ENCODE measurements around the gene COL13A1.

Gene COL13A1

DNA sequence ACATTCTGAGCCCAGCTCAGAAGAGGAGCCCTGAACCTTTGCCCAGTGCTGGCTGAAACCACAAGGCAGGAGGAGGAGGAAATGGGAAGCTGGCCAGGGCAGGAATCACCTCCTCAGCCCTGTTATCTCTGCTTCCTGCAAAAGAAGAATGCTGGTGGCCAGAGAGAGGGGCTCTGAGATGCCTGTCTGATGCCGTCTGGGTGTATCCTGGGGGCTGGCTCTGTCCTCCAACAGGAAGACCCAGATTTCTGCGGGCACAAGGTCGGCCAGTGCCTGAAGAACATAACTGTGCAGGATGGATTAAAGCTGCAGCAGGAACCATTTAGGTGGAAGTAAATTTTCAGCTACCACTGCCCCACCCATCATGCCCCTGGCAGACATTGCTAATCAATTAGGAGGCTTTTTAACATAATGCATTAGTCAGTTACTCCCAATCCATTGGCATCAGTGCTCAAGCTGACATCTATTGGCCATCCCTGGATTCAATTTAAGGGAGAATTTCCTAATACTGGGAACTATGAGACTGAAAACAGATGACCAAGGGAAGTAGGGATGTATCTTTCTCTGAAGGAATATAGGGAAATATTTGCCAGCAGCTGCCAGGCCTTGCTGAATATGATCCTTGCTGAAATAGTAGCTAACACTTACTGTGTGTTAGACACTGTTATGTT lies 67.7 kb downstream of the COL13A1 start:
- FAIRE-seq: no peak

DNA sequence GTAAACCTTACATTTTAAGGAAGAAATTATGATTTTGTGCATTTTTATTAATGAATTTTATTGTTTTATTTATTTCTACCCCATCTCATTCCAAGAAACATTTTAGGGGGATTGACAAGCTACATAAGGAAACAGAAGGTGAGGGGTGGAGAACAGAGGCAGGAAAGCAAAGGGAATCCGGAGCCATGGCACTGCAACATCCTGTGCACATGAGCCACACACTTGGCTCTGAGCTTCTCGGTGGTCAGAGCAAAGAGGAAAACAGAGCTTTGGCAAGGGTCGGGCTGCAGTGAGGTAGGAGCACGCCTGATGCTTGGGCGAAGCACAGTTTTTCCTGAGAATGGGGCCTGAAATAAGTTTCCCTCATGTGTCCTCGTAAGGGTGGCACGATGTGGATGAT lies 68.9 kb downstream of the COL13A1 start:
- no peak for FAIRE-seq

DNA sequence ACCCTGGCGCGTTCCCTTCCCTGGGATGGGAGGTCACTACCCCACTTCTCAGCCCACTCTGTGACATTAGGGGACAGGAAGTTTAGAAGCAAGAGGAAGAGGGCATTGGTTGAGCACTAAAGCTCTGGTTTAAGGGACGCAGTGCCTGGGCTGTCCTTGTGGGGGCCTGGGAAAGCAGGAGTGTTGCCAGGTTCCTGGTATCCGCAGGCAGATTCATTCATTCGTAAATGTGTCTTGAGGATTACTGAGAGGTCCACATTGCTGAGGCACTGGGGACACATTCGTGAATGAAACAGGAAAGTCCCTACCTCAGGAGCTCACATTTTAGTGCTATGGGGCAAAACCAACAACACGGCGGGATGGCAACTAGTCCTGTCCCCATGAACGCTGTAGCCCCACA lies 69.4 kb downstream of the COL13A1 start:
- FAIRE-seq: no peak

DNA sequence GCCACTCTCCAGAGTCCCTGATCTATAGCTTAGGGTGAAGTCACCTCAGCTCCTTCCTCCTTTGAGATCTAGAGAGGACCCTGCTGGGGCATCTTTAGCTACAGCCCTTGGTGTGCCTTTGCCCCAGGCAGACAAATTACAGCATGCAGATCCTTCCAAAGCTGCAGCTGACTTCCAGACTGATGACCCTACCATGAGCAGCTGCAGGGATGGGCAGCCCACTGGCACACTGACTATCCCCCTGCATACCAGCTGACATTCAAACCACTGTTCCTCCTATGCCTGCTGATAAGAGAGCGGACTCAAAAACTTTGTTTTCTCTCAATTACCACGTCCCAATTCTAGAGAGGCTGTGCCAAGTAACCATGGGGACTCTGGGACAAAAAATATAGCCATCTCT lies 70.6 kb downstream of the COL13A1 start:
- no peak for FAIRE-seq

DNA sequence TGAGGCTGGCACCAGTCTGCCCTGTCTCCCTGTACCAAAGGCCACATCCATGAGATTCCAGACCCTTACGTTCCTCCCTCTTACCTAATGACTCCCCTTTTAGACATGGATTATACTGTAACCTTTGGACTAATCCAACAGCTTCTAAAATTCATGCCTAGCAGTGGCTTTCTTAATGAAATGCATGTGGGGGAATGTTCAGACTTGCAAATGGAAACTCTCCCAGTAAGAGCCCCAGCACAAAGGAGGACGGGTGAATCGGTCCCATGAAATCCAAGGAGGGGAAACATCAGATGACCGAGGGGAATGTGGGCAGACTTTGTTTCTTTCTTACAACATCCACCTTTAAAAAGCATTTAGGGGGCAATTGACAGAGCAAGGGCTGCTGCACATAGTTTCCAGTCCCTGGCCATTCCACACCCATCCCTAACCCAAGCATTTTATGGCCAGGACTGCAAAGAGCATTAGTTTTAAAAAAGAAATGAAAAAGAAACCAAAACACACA lies 71.5 kb downstream of the COL13A1 start:
- FAIRE-seq: no peak

DNA sequence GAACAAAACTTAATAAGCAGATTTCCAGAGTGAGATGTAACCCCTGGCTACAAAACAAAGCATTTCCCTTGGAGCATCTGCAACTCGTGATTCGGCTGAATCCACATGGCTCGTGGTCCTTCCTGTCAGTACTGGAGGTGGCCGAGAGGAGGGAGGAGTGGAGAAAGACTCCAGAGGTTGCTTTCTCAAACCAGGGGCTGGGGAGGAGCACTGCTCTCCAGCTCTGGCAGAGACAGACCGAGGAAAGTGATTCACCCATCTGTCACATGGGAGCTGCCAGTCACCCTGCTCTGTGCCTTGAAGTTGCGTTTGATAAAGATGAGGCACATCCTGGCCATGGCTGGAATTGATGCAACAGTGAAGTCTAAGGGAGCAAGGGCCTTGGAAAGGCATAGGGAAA lies 72.7 kb downstream of the COL13A1 start:
- FAIRE-seq: no peak

DNA sequence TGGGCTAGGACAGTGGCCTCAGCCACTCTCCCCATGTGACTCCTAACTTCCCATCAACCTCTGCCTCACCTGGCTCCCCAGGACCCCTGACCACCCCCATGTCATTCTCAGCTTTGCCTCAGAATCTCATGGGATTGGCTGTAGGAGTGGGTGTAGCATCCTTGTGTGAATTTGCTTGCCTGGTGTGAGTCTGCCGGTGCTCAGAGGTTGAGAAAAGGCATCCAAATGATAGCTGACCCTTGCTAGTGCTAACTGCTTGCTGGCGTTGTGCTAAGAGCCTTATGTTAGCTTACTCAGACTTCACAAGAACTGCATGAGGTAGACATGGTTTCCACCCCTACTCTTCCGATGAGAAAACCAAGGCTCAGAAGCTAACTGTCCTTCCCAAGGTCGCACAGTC lies 74.2 kb downstream of the COL13A1 start:
- no peak for FAIRE-seq

DNA sequence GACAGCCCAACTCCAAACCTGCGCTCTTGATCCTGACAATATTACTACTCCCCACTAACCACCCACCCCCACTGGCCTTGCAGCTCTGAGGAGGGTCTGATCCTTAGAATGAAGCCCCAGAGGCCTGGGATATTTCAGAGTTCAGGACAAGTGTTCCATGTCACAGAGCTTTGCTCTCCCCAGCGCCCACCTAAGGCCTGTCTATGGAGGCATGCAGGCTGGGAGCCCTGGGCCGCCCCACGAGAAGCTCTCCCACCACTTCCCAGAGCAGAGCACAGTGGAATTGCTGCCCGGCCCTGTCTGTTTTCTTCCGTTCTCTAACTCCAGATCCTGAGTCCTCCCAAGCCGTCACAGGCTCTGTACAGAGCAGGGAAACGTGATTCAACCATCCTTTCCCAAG lies 74.6 kb downstream of the COL13A1 start:
- FAIRE-seq: no peak

DNA sequence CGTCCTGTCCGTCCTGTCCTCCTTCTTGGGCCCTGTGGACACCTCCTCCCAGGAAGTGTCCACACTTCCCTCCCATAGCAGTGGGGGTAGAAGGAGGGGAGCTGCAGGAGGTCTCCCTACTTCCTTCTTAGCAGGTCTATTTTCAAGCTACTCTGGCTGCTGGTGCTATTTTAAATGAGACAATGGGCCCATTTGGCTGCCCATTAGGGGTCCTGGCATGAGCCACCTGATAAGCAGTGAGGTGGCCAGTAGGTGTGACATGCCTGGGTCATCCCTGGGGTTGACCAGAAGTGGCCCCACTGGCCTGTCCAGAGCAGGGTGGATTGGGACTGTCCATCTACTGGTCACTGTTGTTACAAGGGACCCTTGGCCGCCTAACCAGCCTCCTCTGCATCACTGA lies 75.2 kb downstream of the COL13A1 start:
- FAIRE-seq: no peak

DNA sequence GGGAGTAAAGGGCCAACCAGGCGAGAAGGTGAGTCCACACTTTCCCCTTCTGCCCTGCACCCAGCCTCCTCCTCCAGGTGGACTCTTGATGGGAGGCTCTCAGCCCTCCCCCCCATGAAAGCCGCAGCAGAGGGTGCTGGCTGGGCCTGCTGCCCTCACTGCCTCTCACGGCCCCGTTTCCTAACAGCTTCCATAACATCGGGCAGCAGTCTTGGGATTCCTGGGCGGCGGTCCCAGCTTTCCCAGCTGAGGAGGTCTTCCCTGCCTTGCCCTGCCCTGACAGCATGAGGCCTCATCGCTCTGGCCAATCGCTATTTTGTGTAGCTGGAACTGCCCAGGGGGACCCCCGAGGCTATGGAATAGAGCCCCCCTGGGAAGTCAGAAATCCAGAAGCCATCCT lies 76.3 kb downstream of the COL13A1 start:
- no peak for FAIRE-seq

DNA sequence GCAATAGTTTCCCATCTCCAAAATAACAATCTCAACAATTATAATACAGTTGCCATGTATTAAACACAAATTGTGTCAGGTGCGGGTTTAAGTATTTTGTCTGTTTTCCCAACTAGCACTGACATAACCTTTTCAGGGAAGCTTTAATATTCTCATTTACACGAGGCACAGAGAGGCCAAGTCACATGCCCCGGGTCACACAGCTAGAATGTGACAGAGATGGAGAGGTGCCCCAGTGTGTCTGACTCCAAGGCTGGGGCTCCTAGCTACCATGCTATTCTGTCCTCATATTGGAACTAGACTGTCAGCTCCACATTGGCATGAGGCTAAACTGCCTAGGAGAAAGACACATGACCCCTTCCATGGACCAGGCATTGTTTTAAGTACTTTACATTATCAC lies 77.2 kb downstream of the COL13A1 start:
- no peak for FAIRE-seq

DNA sequence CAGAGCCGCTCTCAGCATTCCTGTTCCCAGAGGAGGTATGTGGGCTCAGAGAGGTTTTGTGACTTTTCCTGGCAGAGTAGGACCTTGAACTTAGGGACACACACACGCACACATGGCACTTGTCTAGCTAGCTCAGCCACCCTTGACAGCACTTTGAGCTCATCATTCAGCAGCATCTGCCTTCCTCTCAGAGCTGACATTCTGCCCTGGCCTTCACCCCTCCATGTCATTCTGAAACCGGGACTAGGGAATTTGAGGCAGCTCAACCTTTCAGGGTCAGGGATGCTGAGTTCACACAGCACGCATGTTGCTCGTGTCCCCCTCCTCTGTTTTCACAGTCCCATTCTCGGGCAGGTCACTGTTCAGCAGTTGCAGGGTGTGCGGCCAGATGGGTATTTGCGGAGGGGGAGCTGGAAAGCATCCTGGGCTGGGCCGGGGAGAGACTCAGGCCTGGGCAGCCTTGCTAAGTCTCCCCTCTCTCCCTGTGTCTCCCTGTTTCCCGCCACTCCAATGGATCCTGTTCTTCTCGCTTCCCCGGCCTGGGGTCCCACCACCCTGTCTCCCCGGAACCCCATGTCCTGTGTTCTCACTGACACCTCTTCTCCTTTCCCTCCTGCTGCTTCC lies 78.0 kb downstream of the COL13A1 start:
- no peak for FAIRE-seq

DNA sequence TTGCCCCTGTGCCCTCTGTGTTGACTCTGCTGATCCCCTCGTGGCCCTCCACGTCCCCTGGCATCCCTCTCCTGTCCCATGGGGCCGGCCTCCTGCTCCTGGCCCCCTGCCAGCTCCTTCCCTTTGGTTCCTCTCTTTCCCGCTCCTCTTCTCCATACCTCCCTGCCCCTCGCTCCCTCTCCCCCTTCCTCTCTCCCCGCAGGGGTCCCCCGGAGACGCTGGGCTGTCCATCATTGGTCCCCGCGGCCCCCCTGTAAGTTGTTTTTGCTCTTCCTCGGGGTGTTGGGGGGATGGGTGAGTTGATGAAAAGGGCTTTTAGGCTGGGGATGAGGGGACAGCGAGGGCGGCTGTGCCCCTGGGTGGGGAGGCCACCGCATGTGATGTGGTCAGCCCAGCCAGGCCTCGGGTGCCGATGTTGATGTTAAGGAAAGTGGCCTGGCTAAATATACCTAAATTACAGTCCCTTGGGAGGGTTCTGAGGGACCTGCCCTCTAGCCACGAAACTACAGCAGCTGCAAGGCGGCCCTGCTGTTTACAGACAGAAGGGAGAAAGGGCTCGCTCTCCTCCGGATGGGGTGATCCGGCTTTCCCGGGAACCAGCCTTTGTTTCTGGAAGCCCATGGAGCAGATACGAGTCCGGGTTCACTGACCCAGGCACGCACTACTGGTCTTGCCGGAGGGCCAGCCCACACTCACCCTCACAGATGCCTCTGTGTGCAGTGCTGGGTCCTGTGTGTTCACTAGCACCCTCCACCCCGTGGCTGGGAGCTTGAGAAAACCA lies 78.8 kb downstream of the COL13A1 start:
- no peak for FAIRE-seq

DNA sequence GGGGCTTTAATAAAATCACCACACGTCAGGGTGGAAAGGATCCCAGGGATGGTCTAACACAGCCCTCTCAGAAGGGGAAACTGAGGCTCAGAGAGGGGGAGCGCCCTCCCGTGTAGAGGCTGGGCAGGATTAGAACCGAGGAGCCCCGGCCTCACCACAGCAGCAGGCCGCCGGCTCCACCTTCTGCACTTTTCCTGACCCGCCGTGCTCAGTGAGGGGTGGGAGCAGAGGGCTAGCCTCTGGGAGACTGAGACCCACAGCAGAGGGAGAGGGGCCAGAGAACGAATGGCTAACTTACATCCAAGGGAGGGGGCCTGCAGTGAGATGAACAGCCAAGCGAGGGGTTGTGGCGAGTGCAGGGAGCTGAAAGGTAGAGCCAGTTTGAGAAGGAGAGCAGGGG lies 79.5 kb downstream of the COL13A1 start:
- FAIRE-seq: no peak

DNA sequence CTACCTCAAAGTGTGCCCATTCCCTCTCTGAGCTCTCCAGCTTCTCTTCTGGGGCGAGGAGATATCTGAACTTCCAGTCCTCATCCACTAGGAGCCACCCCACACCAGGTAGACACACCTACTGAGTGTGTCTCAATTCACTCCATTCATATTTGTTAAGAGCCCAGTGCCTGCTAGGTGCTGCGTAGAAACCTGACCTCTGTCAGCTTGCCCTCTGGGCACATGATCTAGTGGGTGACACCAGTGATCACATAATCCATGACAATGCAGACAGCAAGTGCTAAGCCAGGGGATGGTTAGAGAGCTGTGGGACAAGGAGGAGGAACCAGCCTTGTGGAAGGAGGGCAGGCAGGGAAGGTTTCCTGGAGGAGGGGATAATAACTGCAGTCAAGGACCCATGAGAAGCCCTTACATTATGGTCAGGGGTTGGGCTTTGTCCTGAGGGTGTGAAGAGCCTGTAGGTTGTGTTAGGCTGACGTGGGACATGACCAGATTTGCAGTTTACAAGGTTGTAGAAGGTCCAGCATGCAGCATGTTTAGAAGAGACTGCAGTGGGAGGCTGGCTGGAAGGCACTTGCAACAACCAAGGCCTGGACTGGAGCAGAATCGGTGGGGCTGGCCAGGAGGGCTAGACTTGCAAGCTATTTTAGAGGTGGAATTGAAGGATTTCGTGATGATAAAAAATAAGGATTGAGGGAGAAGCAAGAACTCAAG lies 81.8 kb downstream of the COL13A1 start:
- no peak for FAIRE-seq

DNA sequence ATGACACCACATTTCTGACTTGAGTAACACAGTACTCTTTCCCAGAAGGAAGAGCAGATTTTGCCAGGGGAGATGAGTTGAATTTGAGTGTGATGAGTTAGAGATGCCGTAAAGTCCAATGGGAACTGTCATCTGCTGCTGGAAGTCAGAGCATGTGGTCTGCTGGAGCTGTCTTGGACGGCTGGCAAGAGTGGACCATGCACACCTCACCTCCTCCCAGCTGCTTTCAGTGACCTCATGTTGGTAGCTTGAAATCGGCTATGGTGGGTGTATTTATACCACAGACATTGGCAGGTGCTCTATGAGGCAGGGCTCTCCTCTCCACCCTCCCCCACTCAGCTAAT lies 82.3 kb downstream of the COL13A1 start:
- no peak for FAIRE-seq

DNA sequence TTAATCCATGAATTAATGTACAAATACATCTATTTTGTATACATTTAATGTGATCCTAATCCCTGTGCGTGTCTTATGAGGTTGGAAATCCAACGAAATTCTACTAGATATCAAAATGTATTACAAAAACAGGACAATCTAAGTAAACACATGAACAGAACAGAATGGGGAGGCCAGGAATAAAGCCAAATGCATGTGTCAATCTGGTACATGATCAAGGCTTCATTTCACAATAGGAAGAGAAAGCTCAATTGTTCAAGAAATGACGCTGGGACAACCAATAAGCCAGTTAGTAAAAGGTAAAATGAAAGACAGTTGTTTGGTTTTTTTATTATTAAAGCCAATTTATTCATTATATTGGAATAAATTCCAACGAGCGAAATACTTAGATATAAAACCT lies 83.0 kb downstream of the COL13A1 start:
- FAIRE-seq: no peak

DNA sequence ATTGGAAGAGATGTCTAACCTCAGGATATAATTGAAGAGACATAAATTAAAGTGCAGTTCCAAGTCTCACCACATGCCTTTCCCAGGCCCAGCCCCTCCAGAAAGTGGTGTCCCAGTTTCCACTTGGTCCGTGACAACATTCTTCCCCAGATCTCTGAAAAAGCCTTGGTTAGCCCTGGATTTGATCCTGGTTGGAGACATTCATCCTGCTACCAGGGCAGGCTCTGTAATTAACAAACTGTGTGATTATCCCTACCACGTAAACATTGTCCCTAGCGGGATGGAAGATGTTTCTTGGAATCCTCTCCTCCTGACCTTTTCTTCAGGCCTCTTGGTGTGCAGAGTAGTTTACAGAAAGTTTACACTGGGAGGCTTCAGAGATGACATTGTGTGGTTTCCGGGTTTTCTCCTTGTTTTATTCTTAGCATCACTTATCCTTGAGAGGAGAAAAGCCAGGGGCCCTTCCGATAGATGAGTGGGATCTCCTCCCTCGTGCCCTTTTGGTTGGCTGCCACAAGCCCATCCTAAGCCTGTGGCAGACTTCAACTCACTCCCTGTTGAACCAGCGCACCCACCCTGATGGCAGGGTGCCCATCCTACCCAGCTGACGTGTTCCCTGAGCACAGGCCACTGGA lies 83.8 kb downstream of the COL13A1 start:
- no peak for FAIRE-seq

DNA sequence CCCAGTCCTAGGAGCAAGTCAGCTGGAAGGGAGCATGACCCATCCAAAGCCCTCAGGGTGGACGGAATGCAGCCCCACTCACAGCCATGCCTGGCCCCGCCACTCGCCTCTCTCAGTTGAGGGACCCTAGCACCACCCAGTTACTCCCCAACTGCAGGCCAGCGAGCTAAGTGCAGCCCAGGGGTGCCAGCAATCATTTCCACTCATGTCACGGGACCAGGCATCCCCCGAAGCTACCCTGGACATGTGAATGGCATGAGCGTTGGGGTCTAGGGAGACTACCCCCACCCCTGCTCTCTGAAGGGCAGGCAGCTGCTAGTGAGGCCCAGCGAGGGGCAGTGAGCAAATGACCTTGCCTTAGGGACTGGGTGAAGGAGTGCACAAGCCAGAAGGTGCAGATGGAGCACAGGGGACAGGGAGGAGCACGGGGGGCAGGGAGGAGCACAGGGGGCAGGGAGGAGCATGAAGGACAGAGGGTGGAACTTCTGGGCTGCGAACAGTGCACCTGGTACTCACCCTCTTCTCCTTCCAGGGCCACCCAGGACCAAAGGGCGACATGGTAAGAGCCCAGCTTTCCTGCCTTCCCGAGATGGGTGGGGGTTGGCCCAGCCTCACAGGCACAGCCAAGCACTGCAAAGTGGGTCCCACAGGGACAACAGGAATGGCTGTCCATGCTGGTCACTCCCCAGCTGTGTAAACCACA lies 87.3 kb downstream of the COL13A1 start:
- no peak for FAIRE-seq

DNA sequence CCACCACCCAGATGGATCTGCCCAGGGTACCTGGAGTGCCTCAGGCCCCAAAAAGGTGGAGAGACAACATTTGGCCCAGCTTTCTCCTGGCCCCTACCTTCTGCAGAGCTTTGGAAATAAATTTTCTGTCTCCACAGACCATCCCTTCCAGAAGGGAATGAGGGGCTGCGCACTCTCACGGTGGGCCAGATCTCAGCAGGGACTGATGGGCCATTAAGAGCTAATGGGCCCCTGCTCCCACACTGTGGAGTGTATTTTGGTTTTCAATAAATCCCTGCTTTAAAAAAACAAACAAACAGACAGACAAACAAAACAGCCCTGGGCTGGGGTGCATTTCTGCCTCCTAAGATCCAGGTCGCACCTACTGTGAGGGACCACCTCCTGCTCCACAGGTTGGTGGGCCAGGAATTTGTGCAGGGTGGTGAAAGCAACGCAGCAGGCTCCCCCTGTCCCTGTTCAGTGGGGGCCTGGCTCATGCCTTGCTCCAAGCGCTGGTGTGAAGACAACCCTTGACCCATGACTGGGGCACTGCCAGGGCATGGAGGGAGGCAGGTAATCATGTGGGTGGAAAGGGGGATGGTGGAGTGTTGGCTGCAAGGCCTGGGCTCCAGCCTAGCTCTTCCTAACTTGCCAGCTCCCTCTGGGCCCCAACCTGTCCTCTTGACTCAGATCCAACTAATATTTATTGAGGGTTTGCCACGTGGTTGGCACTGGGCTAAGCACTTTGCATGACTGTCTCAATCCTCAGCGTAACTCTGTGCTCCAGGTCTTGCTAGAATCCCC lies 88.5 kb downstream of the COL13A1 start:
- FAIRE-seq: no peak

DNA sequence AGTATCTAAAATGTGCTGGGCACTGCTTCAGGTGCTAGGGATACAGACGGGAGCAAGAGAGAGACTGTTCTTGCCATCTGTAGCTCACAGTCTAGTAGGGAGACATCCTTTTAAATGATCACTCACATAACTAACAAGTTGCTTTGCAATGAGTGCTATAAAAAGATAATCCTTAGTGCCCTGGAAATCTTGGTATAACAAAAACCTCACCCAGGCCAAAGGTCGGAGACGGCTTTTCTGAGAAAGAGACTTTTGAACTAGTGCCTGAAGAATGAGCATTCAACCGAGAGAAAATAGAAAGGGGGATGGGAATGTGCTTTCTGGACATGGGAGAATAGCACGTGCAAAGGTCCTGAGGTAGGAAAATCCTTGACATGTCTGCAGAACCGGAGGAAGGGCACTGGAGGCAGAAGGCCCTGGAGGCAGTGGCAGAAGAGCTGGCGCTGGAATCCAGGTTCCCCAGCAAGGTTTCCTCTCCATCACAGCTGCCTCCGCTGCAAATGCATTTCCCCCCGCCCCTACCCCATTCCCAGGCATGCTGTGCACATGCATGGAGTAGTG lies 89.4 kb downstream of the COL13A1 start:
- no peak for FAIRE-seq

All from G401.6 (cell line).